Measurements from ENCODE around the gene SLC48A1. TPM values are rescaled to one million over a fixed set of nuclear protein-coding genes. Genes with fewer than 3 reads are reported as not detected.
A peak's percentile ranks its signal among the peaks of the same experiment; 100 is the strongest.
"Not testable (repeated sequence)": the region's sequence is repeated elsewhere in the genome, so short reads cannot be mapped to it uniquely, and the experiment has no call there.

SLC48A1 gene
- polyA plus RNA-seq, 4 donors, result 5.1 to 12.1 (median 7.5) TPM

- not testable (repeated sequence) for FAIRE-seq; DNase-seq; H3K4me3 ChIP-seq (ENCODE audit: low read depth in 1 of 3, low read length in 3 of 3); H3K27me3 ChIP-seq (ENCODE audit: control insufficient read depth in 3 of 3, insufficient read depth in 3 of 3, low read length in 3 of 3); H3K9me3 ChIP-seq (ENCODE audit: control insufficient read depth in 2 of 2, insufficient read depth in 1 of 2, low read depth in 1 of 2, low read length in 1 of 2)
- WGBS, 3 donors, result 90 to 97% (median 97%) methylated on average over 5 of the region's 5 CpGs
- Histone ChIP-seq H3K36me3 (ENCODE audit: control insufficient read depth in 3 of 3, insufficient read depth in 2 of 3, low read depth in 1 of 3, low read length in 3 of 3) (peaks cover 0 to 31% (median 0%) of the 10 kb centered on the region in 3 donors), H3K27ac (ENCODE audit: low read depth in 1 of 3, low read length in 2 of 3) (peak overlapping the region in 1 of 3 donors; percentile 92), H3K4me1 (ENCODE audit: control insufficient read depth in 3 of 3, insufficient read depth in 2 of 3, low read depth in 1 of 3, low read length in 2 of 3) (peaks cover 0 to 51% (median 31%) of the 10 kb centered on the region in 3 donors)
Observed at GRCh38 chr12:47815447-47815846, 42.4 kb downstream of the SLC48A1 start.

GRCh38 chr12:47816403-47817271 is 43.6 kb downstream of the SLC48A1 start:
- peaks cover 0 to 61% (median 37%) of the 10 kb centered on the region in 3 donors for H3K4me1 ChIP-seq (ENCODE audit: control insufficient read depth in 3 of 3, insufficient read depth in 2 of 3, low read depth in 1 of 3, low read length in 2 of 3)
- H3K9me3 ChIP-seq (ENCODE audit: control insufficient read depth in 2 of 2, insufficient read depth in 1 of 2, low read depth in 1 of 2, low read length in 1 of 2), result no peaks in the 10 kb centered on the region
- peaks cover 0 to 25% (median 0%) of the 10 kb centered on the region in 3 donors for H3K36me3 ChIP-seq (ENCODE audit: control insufficient read depth in 3 of 3, insufficient read depth in 2 of 3, low read depth in 1 of 3, low read length in 3 of 3)
- H3K27me3 ChIP-seq (ENCODE audit: control insufficient read depth in 3 of 3, insufficient read depth in 3 of 3, low read length in 3 of 3), result no peaks in the 10 kb centered on the region
- WGBS, 3 donors, result 40 to 75% (median 55%) methylated on average over 11 to 12 of the region's 12 CpGs
- DNase-seq (no peak), FAIRE-seq (no peak)
- H3K27ac ChIP-seq (ENCODE audit: low read depth in 1 of 3, low read length in 2 of 3), result peak overlapping the region; percentile 29 to 93 (median 46)
- H3K4me3 ChIP-seq (ENCODE audit: low read depth in 1 of 3, low read length in 3 of 3), result no peak overlapping the region

GRCh38 chr12:47817272-47818006 is 44.4 kb downstream of the SLC48A1 start:
- Histone ChIP-seq H3K36me3 (ENCODE audit: control insufficient read depth in 3 of 3, insufficient read depth in 2 of 3, low read depth in 1 of 3, low read length in 3 of 3) (peaks cover 0 to 21% (median 0%) of the 10 kb centered on the region in 3 donors), H3K9me3 (ENCODE audit: control insufficient read depth in 2 of 2, insufficient read depth in 1 of 2, low read depth in 1 of 2, low read length in 1 of 2) (no peaks in the 10 kb centered on the region), H3K27me3 (ENCODE audit: control insufficient read depth in 3 of 3, insufficient read depth in 3 of 3, low read length in 3 of 3) (no peaks in the 10 kb centered on the region), H3K27ac (ENCODE audit: low read depth in 1 of 3, low read length in 2 of 3) (peak overlapping the region; percentile 29 to 93 (median 46)), H3K4me1 (ENCODE audit: control insufficient read depth in 3 of 3, insufficient read depth in 2 of 3, low read depth in 1 of 3, low read length in 2 of 3) (peaks cover 0 to 61% (median 41%) of the 10 kb centered on the region in 3 donors), H3K4me3 (ENCODE audit: low read depth in 1 of 3, low read length in 3 of 3) (peak overlapping the region in 1 of 3 donors; percentile 3)
- FAIRE-seq, result no peak
- WGBS, 3 donors, result 31 to 59% (median 51%) methylated on average over 7 of the region's 7 CpGs
- DNase-seq, result peak in 1 of 2 donors; percentile 47

GRCh38 chr12:47818007-47818376 is 45.0 kb downstream of the SLC48A1 start:
- no peak for DNase-seq
- 41 to 83% (median 58%) methylated on average over 3 of the region's 3 CpGs for WGBS, 3 donors
- peak overlapping the region in 2 of 3 donors; percentile 43 to 80 for H3K4me3 ChIP-seq (ENCODE audit: low read depth in 1 of 3, low read length in 3 of 3)

GRCh38 chr12:47818467-47819137 is 45.6 kb downstream of the SLC48A1 start:
- H3K9me3 ChIP-seq (ENCODE audit: control insufficient read depth in 2 of 2, insufficient read depth in 1 of 2, low read depth in 1 of 2, low read length in 1 of 2), result no peaks in the 10 kb centered on the region
- H3K4me1 ChIP-seq (ENCODE audit: control insufficient read depth in 3 of 3, insufficient read depth in 2 of 3, low read depth in 1 of 3, low read length in 2 of 3), result peaks cover 0 to 55% (median 38%) of the 10 kb centered on the region in 3 donors
- peak overlapping the region; percentile 68 to 93 (median 75) for H3K27ac ChIP-seq (ENCODE audit: low read depth in 1 of 3, low read length in 2 of 3)
- peaks cover 0 to 19% (median 0%) of the 10 kb centered on the region in 3 donors for H3K36me3 ChIP-seq (ENCODE audit: control insufficient read depth in 3 of 3, insufficient read depth in 2 of 3, low read depth in 1 of 3, low read length in 3 of 3)
- no peaks in the 10 kb centered on the region for H3K27me3 ChIP-seq (ENCODE audit: control insufficient read depth in 3 of 3, insufficient read depth in 3 of 3, low read length in 3 of 3)
- 23 to 59% (median 52%) methylated on average over 22 to 23 of the region's 23 CpGs for WGBS, 3 donors
- peak overlapping the region; percentile 71 to 80 (median 76) for H3K4me3 ChIP-seq (ENCODE audit: low read depth in 1 of 3, low read length in 3 of 3)
- DNase-seq (peak in 1 of 2 donors; percentile 40), FAIRE-seq (no peak)

More at GRCh38 chr12:47818007-47818376, 45.0 kb downstream of the SLC48A1 start:
- peak overlapping the region; percentile 68 to 93 (median 75) for H3K27ac ChIP-seq (ENCODE audit: low read depth in 1 of 3, low read length in 2 of 3)
- H3K27me3 ChIP-seq (ENCODE audit: control insufficient read depth in 3 of 3, insufficient read depth in 3 of 3, low read length in 3 of 3), result no peaks in the 10 kb centered on the region
- peaks cover 0 to 21% (median 0%) of the 10 kb centered on the region in 3 donors for H3K36me3 ChIP-seq (ENCODE audit: control insufficient read depth in 3 of 3, insufficient read depth in 2 of 3, low read depth in 1 of 3, low read length in 3 of 3)
- H3K9me3 ChIP-seq (ENCODE audit: control insufficient read depth in 2 of 2, insufficient read depth in 1 of 2, low read depth in 1 of 2, low read length in 1 of 2), result no peaks in the 10 kb centered on the region
- no peak for FAIRE-seq
- peaks cover 0 to 61% (median 41%) of the 10 kb centered on the region in 3 donors for H3K4me1 ChIP-seq (ENCODE audit: control insufficient read depth in 3 of 3, insufficient read depth in 2 of 3, low read depth in 1 of 3, low read length in 2 of 3)

- peak; percentile 35 to 76 for DNase-seq
- no peaks in the 10 kb centered on the region for H3K9me3 ChIP-seq (ENCODE audit: control insufficient read depth in 2 of 2, insufficient read depth in 1 of 2, low read depth in 1 of 2, low read length in 1 of 2)
- peak overlapping the region; percentile 71 to 80 (median 76) for H3K4me3 ChIP-seq (ENCODE audit: low read depth in 1 of 3, low read length in 3 of 3)
- FAIRE-seq, result no peak
- peak overlapping the region; percentile 75 to 93 (median 92) for H3K27ac ChIP-seq (ENCODE audit: low read depth in 1 of 3, low read length in 2 of 3)
- peaks cover 0 to 51% (median 33%) of the 10 kb centered on the region in 3 donors for H3K4me1 ChIP-seq (ENCODE audit: control insufficient read depth in 3 of 3, insufficient read depth in 2 of 3, low read depth in 1 of 3, low read length in 2 of 3)
- 1 to 2% (median 2%) methylated on average over 35 to 77 of the region's 77 CpGs for WGBS, 3 donors
- H3K27me3 ChIP-seq (ENCODE audit: control insufficient read depth in 3 of 3, insufficient read depth in 3 of 3, low read length in 3 of 3), result no peaks in the 10 kb centered on the region
- peaks cover 0 to 12% (median 0%) of the 10 kb centered on the region in 3 donors for H3K36me3 ChIP-seq (ENCODE audit: control insufficient read depth in 3 of 3, insufficient read depth in 2 of 3, low read depth in 1 of 3, low read length in 3 of 3)
Observed at GRCh38 chr12:47819138-47819895, 46.3 kb downstream of the SLC48A1 start.

GRCh38 chr12:47819896-47820630 is 47.0 kb downstream of the SLC48A1 start, which contains the start of gene HDAC7:
TSS of gene HDAC7 (minus strand) at chr12:47819903. CDS start at chr12:47819785, 118 bp downstream.
- Histone ChIP-seq H3K4me3 (ENCODE audit: low read depth in 1 of 3, low read length in 3 of 3) (peak within 1 kb of the TSS; percentile 71 to 80 (median 76)), H3K4me1 (ENCODE audit: control insufficient read depth in 3 of 3, insufficient read depth in 2 of 3, low read depth in 1 of 3, low read length in 2 of 3) (peaks cover 0 to 51% (median 28%) of the 10 kb centered on the region in 3 donors), H3K27ac (ENCODE audit: low read depth in 1 of 3, low read length in 2 of 3) (peak within 1 kb of the TSS; percentile 75 to 93 (median 92)), H3K9me3 (ENCODE audit: control insufficient read depth in 2 of 2, insufficient read depth in 1 of 2, low read depth in 1 of 2, low read length in 1 of 2) (no peaks in the 10 kb centered on the region), H3K36me3 (ENCODE audit: control insufficient read depth in 3 of 3, insufficient read depth in 2 of 3, low read depth in 1 of 3, low read length in 3 of 3) (peaks cover 0 to 10% (median 0%) of the 10 kb centered on the region in 3 donors), H3K27me3 (ENCODE audit: control insufficient read depth in 3 of 3, insufficient read depth in 3 of 3, low read length in 3 of 3) (no peaks in the 10 kb centered on the region)
- FAIRE-seq (no peak), DNase-seq (peak; percentile 59 to 90)
- WGBS, 3 donors, result 0 to 1% (median 0%) methylated on average over 43 to 58 of the region's 58 CpGs
